T-helper 2 cell treated with Interferon-gamma antibody and Interleukin-4, amounts not matched to agents 5 μg/mL and 100 μg/mL, for 36 hours (primary cell): ENCODE measurements around the gene RET.

Source experiments
- DNase-seq: peaks from one replicate; pipeline ENCODE4 v3.0.0; 2021; ENCODE audit warnings: low spot score
- H3K27ac Mint-ChIP-seq: one replicate; pipeline ENCODE4 v1.8.0; 2021; ENCODE audit warnings: mild to moderate bottlenecking, mixed read lengths
- H3K27me3 Mint-ChIP-seq: one replicate; pipeline ENCODE4 v1.8.0; 2021; ENCODE audit warnings: low read depth, mixed read lengths
- H3K36me3 Mint-ChIP-seq: one replicate; pipeline ENCODE4 v1.8.0; 2021; ENCODE audit warnings: low read depth, mixed read lengths
- H3K4me1 Mint-ChIP-seq: one replicate; pipeline ENCODE4 v1.8.0; 2021; ENCODE audit warnings: low read depth, mixed read lengths
- H3K4me3 Mint-ChIP-seq: one replicate; pipeline ENCODE4 v1.8.0; 2022; ENCODE audit warnings: mild to moderate bottlenecking, moderate library complexity, mixed read lengths
- H3K9me3 Mint-ChIP-seq: one replicate; pipeline ENCODE4 v1.8.0; 2021; ENCODE audit warnings: mixed read lengths

The RET gene

GRCh38 chr10:43041422-43042342 is 35.2 kb upstream of the RET start:
- DNase-seq: no peak
- Mint-ChIP-seq H3K27me3 (no peaks in the 10 kb centered on the region), H3K27ac (no peak overlapping the region), H3K9me3 (no peaks in the 10 kb centered on the region), H3K36me3 (no peaks in the 10 kb centered on the region), H3K4me3 (no peak overlapping the region), H3K4me1 (no peaks in the 10 kb centered on the region)

GRCh38 chr10:43042503-43043341 is 34.1 kb upstream of the RET start:
- H3K27ac Mint-ChIP-seq: no peak overlapping the region
- H3K27me3 Mint-ChIP-seq: no peaks in the 10 kb centered on the region
- no peak for DNase-seq
- no peaks in the 10 kb centered on the region for H3K9me3 Mint-ChIP-seq
- H3K36me3 Mint-ChIP-seq: no peaks in the 10 kb centered on the region
- no peaks in the 10 kb centered on the region for H3K4me1 Mint-ChIP-seq
- no peak overlapping the region for H3K4me3 Mint-ChIP-seq

GRCh38 chr10:43043342-43043772 is 33.5 kb upstream of the RET start:
- Mint-ChIP-seq H3K4me1 (no peaks in the 10 kb centered on the region), H3K9me3 (no peaks in the 10 kb centered on the region), H3K27me3 (no peaks in the 10 kb centered on the region), H3K4me3 (no peak overlapping the region), H3K27ac (no peak overlapping the region), H3K36me3 (no peaks in the 10 kb centered on the region)
- DNase-seq: no peak

GRCh38 chr10:43043773-43044447 is 33.0 kb upstream of the RET start:
- no peak for DNase-seq
- no peak overlapping the region for H3K4me3 Mint-ChIP-seq
- no peaks in the 10 kb centered on the region for H3K9me3 Mint-ChIP-seq
- H3K27me3 Mint-ChIP-seq: no peaks in the 10 kb centered on the region
- no peaks in the 10 kb centered on the region for H3K36me3 Mint-ChIP-seq
- no peaks in the 10 kb centered on the region for H3K4me1 Mint-ChIP-seq
- no peak overlapping the region for H3K27ac Mint-ChIP-seq

- DNase-seq: no peak
- Mint-ChIP-seq H3K4me1 (no peaks in the 10 kb centered on the region), H3K27me3 (no peaks in the 10 kb centered on the region), H3K27ac (no peak overlapping the region), H3K9me3 (no peaks in the 10 kb centered on the region), H3K4me3 (no peak overlapping the region), H3K36me3 (no peaks in the 10 kb centered on the region)
Measured at GRCh38 chr10:43044448-43044921, 32.4 kb upstream of the RET start.

- H3K4me3 Mint-ChIP-seq: no peak overlapping the region
- no peaks in the 10 kb centered on the region for H3K9me3 Mint-ChIP-seq
- no peaks in the 10 kb centered on the region for H3K36me3 Mint-ChIP-seq
- no peak for DNase-seq
- no peak overlapping the region for H3K27ac Mint-ChIP-seq
- no peaks in the 10 kb centered on the region for H3K4me1 Mint-ChIP-seq
- peaks cover under 1% of the 10 kb centered on the region for H3K27me3 Mint-ChIP-seq
Measured at GRCh38 chr10:43044961-43045621, 31.8 kb upstream of the RET start.

GRCh38 chr10:43045631-43046287 is 31.1 kb upstream of the RET start:
- H3K27me3 Mint-ChIP-seq: peaks cover 4% of the 10 kb centered on the region
- no peaks in the 10 kb centered on the region for H3K36me3 Mint-ChIP-seq
- no peaks in the 10 kb centered on the region for H3K9me3 Mint-ChIP-seq
- no peak overlapping the region for H3K4me3 Mint-ChIP-seq
- no peaks in the 10 kb centered on the region for H3K4me1 Mint-ChIP-seq
- no peak for DNase-seq
- no peak overlapping the region for H3K27ac Mint-ChIP-seq

- DNase-seq: no peak
- Mint-ChIP-seq H3K27ac (no peak overlapping the region), H3K4me1 (no peaks in the 10 kb centered on the region), H3K36me3 (no peaks in the 10 kb centered on the region), H3K9me3 (no peaks in the 10 kb centered on the region), H3K4me3 (no peak overlapping the region), H3K27me3 (peaks cover 7% of the 10 kb centered on the region)
Measured at GRCh38 chr10:43046288-43046991, 30.4 kb upstream of the RET start.

- Mint-ChIP-seq H3K27me3 (peaks cover 7% of the 10 kb centered on the region), H3K4me3 (no peak overlapping the region), H3K9me3 (no peaks in the 10 kb centered on the region), H3K27ac (no peak overlapping the region), H3K4me1 (no peaks in the 10 kb centered on the region), H3K36me3 (no peaks in the 10 kb centered on the region)
- no peak for DNase-seq
Measured at GRCh38 chr10:43047288-43047970, 29.4 kb upstream of the RET start.

- H3K4me1 Mint-ChIP-seq: no peaks in the 10 kb centered on the region
- no peak overlapping the region for H3K27ac Mint-ChIP-seq
- no peak overlapping the region for H3K4me3 Mint-ChIP-seq
- H3K27me3 Mint-ChIP-seq: peaks cover 10% of the 10 kb centered on the region
- no peak for DNase-seq
- no peaks in the 10 kb centered on the region for H3K36me3 Mint-ChIP-seq
- no peaks in the 10 kb centered on the region for H3K9me3 Mint-ChIP-seq
Measured at GRCh38 chr10:43048301-43049051, 28.4 kb upstream of the RET start.

GRCh38 chr10:43049081-43049551 is 27.8 kb upstream of the RET start:
- Mint-ChIP-seq H3K27me3 (peaks cover 10% of the 10 kb centered on the region), H3K4me3 (no peak overlapping the region), H3K4me1 (no peaks in the 10 kb centered on the region), H3K27ac (no peak overlapping the region), H3K36me3 (no peaks in the 10 kb centered on the region), H3K9me3 (no peaks in the 10 kb centered on the region)
- no peak for DNase-seq
